GM18498 (cell line): ENCODE data around the gene JPH4.
"Not testable (repeated sequence)": the region's sequence is repeated elsewhere in the genome, so short reads cannot be mapped to it uniquely, and the experiment has no call there.

Experiments
- ATAC-seq: cut with Tn5 transposase; IDR thresholded peaks from one replicate; pipeline ENCODE4 v1.9.1; 2021; ENCODE audit warnings: mild to moderate bottlenecking, moderate library complexity; ENCODE audit not compliant: unreplicated experiment

Gene JPH4

DNA sequence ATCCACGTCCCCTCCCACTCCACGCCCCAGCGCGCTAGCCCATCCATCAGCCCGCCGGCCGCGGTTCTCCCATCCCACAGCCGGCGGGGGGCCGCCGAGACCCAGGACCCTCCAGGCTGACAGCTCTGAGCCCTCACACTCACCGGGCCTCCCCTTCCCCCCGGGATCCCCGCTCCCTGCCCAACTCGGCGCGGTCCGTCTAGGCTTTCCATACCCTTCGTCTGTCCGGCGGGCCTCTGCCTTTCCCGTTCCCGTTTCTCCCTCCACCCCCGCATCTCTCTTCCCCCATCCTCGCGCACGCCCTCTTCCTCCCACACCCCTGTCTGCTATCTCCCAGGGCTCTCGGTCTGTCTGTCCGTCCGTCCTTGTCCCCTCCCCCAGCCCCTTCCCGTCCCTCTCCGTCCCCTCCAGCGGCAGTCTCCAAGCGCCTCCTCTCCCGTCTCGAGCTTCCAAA, 27.8 kb downstream of the JPH4 start:
- ATAC-seq = no peak

DNA sequence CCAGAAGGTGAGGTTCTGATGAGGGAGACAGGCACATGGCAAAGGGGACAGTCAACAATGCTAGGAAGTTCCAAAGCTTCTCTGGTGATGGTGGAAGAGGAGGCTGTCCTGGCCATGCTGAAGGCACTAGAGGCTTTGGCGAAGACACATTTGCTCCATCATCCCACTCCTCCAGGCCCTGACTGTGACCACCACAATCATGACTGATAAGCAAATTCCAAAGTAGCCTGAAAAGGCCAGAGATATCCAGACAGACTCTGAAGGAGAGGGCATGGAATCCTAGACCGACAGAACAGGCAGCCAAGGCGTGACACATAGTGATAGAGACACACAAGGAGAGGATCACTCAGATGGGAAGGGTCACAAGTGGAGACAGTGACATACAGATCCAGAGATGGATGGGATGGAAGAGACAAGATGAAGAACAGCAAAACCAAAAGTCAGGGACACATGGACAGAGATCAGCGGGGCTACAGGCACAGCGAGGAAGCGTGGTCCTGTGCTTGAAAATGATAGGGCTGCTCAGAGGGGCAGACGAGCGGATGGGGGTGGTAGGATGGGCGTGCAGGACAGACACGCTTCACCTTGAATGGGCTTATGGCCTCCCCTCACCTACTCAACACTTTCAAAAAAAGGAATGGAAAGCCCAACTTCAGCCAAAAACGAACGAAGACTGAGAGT, 28.3 kb downstream of the JPH4 start:
- ATAC-seq = no peak

GRCh38 chr14:23548351-23549318, 30.0 kb downstream of the JPH4 start:
- ATAC-seq = no peak

- no peak for ATAC-seq
These were observed 30.7 kb downstream of the JPH4 start for GRCh38 chr14:23547924-23548323.

DNA sequence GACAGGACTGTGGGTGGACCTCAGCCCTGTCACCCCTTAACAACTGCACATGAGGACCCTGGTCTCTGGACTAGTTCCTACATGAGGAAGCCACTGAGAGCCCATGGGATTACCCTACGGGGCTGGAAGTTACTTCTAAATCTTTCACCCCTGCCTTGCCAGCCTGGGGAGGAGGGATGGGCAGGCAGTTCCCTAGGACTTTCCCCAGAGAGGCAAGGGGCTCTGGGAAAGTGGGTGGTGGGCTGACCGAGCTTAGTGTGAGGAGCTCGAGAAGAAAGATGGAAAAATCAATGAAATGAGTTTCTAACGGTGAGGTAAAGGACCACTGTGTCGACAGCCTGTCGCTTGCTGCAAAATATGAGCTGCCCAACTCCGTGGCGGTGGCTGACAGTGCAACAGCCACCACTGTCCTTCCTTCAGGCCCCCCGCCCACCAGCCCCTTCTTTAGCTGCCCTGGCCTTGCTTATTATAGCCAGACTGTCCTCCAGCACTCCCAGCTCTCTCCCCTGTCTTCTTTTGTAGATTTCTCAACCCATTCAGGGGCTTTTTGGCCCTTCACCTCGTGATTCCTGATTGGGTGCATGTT, 32.0 kb downstream of the JPH4 start:
- ATAC-seq = no peak

DNA sequence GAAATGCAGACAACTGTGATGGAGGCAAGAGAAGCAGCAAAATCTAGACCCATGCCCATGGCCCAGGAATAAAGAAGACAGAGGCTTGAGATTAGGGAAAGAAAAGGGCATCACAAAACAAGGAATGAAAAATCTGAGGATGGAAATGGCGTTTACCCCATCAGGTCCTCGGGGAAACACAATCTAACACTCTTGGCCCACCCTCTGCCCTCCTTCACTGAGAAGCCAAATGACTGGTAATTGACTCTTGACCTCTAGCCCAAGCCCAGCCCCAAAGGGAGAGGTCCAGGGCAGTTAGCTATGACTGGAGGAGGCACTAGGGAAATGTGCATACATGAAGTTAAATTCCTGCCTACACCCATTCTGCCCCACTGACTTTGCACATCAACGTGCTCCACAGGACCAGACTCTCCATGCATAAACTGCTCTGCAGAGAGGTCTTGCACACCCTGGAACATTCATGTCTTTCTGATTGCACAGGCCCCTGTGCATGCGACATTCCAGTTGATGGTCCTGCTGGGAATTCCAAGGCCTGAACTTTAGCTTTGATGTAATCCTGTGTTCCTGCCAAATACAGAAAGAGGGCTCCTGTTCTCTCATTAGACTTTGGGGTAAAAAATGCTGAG, 32.7 kb downstream of the JPH4 start:
- no peak for ATAC-seq

- no peak for ATAC-seq
These were observed 33.8 kb downstream of the JPH4 start for GRCh38 chr14:23544511-23545447.

GRCh38 chr14:23543403-23543802, 35.2 kb downstream of the JPH4 start:
- ATAC-seq = no peak

GRCh38 chr14:23542261-23542660, 36.3 kb downstream of the JPH4 start:
- no peak for ATAC-seq

GRCh38 chr14:23540141-23540469, 38.5 kb downstream of the JPH4 start:
- ATAC-seq = no peak

DNA sequence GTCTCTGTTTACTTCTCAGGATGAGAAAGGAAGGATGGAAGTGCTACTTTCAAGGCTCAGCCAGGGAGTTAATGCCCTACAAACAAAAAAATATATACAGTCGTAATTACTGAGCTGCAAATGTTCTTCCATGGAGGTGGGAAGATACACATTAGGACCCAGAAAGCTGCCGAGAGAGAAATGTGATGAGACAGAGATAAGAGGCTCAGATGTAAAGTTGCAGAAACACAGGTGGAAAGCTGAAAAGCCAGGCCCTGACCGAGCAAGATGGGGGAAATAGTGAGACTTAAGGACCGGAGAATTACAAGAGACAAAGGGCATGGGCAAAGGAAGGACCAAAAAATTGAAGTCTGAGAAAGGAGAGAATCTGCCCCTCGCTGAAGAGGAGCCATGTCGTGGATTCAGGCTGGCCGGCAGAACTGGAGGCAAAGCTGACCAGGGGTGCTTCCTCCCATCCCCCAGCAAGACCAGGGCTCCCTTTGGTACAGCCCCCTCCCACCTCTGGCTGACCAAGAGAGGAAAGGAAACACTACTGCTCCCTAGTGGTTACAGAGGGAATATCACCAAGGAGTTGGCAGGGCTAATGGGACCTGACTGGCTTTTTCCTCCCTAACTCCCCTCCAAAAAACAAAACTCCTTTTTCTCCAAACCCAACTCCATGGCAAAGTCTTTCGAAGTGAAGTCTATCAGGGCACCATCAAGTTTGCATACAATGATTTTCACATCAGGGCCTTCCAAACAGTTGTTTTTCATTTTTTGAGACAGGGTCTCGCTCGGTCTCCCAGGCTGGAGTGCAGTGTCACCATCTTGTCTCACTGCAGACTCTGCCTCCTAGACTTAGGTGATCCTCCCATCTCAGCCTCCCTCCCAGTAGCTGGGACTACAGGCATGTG, 39.1 kb downstream of the JPH4 start:
- ATAC-seq = no peak

DNA sequence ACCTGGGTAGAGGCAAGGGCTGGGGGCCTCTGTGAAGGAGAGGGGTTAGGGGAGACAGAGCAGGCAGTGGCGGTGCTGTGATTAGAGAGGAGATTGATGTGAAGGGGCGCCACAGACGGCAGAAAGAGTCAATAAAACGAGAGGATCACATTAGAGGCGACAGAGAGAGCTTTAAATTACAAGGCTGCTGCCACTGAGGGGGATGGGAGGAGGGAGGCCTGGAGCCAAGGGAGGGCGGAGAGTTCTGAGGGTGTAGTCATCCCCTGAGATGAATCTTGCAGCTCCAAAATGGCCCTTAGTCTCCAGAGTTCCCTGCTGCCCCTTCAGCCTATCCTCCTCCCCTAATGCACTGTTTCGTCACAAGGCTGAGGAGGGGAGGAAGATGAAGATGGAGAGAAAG, 39.8 kb downstream of the JPH4 start:
- no peak for ATAC-seq

- ATAC-seq = no peak
These were observed 40.4 kb downstream of the JPH4 start for GRCh38 chr14:23538050-23538718.

DNA sequence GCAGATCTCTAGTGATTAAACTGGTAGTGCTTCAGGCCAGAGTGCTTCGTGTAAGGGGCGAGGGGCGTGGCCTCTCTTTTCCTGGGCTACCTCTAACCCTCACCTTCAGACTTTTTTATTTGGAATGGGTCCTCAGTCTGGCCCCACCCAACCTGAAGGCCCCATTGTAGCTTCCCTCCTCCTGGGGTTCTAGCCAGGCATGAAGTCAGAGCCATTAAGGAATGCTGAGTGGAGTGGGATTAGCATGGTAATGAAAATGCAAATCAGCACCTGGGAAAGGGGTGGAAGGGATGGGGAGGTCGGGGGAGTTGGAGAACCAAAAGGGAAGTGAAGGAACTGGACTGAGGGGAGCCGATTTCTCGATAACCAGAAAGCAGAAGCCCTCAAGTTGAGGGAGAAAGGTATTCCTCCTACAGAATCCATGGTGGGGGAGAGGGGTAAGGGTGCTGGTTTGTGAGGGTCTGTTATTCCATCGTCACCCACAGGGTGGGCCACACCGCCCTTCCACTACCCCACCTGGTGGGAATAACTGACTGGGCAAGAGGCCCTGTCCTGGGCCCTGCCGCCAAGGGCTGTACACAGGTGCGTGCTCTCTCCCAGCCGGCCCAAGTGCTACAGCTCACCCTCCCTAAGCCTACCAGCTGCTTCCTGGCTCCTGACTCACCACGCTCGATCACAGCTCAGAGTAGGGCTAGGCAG, 41.1 kb downstream of the JPH4 start:
- ATAC-seq = no peak

- not testable (repeated sequence) for ATAC-seq
These were observed 41.7 kb downstream of the JPH4 start for GRCh38 chr14:23536906-23537305.

DNA sequence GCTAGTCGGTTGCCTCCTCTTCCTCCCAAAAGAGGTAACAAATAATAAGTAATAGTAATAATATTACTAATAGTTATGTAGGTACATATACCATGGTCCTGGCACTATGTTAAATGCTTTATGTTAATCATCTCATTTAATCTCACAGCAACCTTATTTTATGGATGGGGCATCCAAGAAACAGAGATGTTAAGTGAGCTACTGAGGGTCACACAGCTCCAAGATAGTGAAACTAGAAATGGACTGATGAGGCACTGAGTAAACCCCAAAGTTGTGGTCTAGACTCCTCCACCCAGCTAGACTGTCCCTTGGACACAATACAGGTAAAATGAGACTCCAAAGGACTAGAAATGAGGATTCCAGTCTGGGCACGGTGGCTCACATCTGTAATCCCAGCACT, 42.1 kb downstream of the JPH4 start:
- ATAC-seq = no peak

DNA sequence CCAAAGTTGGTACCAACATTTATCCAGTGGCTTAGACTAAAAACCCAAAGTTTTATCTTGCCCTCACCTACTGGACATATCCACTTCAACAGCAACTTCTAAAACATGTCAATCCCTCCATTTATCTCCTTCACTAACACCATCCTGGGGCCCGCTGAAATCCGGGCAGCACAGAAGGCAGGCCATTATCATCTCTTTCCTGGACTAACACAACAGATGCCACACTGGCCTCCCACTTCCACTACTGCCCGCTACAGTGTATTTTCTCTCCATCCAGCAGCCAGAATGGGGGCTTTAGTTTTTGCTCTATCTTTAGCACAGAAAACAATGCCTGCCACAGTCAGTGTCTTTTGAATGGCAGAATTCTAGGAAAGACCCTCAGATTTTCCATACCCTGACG, 42.6 kb downstream of the JPH4 start:
- ATAC-seq = no peak
